HEK293 (cell line): Measurements from ENCODE around the gene NLGN2.

Source experiments
- ZFP3 ChIP-seq: fragments of 450-650 bp; formaldehyde crosslinking; IDR thresholded peaks from 2 replicates; pipeline ENCODE4 v1.5.1; 2016; ENCODE audit warnings: low read depth, missing biosample characterization, missing genetic modification characterization
- ZNF121 ChIP-seq: fragments of 450-650 bp; formaldehyde crosslinking; IDR thresholded peaks from 2 replicates; pipeline ENCODE4 v1.5.1; 2016; ENCODE audit warnings: missing biosample characterization, missing genetic modification characterization
- ZNF132 ChIP-seq: fragments of 450-650 bp; formaldehyde crosslinking; IDR thresholded peaks from 2 replicates; pipeline ENCODE4 v1.5.1; 2017; ENCODE audit warnings: missing biosample characterization, missing genetic modification characterization, borderline replicate concordance
- ZNF488 ChIP-seq: fragments of 450-650 bp; formaldehyde crosslinking; IDR thresholded peaks from 2 replicates; pipeline ENCODE4 v1.5.1; 2016; ENCODE audit warnings: missing biosample characterization, missing genetic modification characterization
- ZNF529 ChIP-seq: fragments of 450-650 bp; formaldehyde crosslinking; IDR thresholded peaks from 2 replicates; pipeline ENCODE4 v1.5.1; 2017; ENCODE audit warnings: missing genetic modification characterization, missing biosample characterization; ENCODE audit not compliant: insufficient replicate concordance

DNA sequence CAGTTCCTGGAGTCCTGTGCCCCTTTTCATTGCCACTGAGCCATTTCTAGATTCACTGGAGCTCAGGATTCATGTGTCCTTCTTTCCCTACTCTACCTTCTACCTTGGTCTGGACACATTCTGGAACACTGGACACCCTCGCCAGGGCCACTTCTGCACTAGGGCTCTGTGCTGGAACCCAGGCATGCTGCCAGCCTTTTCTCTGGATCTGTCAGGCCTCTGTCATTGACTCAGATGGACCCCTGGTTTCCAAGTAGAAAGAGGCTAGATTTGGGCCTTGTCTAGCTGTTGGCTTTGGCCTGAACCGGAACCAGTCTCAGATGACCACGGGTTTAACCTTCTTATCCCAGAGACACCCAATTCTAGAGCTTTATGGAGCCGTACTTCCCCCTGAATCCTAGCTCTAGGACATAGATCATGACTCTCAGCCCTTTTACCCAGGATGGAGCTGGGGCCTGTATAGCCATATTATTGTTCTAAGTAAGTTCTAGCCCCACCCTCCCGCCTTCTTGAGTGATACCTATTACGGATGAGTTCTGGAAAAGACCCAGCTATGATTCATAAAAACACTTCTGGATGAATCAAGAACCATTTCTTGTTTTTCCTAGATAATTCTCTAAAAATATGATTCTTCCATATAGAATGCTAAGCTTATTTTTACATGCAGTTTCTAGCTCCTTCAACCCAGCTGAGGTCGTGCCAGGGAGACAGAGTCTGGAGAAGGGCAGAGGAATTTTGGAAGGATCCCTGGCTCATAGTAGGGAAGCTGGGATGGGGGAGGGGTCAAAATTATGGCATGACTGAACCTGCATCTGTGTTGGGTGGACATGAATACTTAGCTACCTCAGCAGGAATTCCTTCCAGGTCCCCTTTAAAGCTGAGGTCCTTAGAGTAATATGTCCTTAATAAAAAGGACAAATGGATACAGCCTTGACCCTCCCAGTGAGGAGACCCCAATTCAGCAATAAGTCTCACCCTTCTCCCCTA, 36.1 kb downstream of the NLGN2 start:
- no peak for TF ChIP-seq ZNF132 (tag by site-specific recombination)
- TF ChIP-seq ZFP3 (tag by site-specific recombination), result no peak
- TF ChIP-seq ZNF529 (tag by site-specific recombination), result no peak
- TF ChIP-seq ZNF121 (tag by site-specific recombination), result no peak
- TF ChIP-seq ZNF488, result no peak
